Stimulated activated CD8-positive, alpha-beta memory T cell treated with anti-CD3 and anti-CD28 coated beads, Interleukin-15, amount 100 ng/mL, for 1 hour (primary cell): ENCODE results near the gene BCAS3.
A peak's percentile ranks its signal among the peaks of the same experiment; 100 is the strongest.
"Not testable (repeated sequence)": the region's sequence is repeated elsewhere in the genome, so short reads cannot be mapped to it uniquely, and the experiment has no call there.

ENCODE experiments used
- DNase-seq: peaks from one replicate; pipeline ENCODE4 v3.0.0-alpha.2; 2020; ENCODE audit warnings: low read depth

The BCAS3 gene

DNA sequence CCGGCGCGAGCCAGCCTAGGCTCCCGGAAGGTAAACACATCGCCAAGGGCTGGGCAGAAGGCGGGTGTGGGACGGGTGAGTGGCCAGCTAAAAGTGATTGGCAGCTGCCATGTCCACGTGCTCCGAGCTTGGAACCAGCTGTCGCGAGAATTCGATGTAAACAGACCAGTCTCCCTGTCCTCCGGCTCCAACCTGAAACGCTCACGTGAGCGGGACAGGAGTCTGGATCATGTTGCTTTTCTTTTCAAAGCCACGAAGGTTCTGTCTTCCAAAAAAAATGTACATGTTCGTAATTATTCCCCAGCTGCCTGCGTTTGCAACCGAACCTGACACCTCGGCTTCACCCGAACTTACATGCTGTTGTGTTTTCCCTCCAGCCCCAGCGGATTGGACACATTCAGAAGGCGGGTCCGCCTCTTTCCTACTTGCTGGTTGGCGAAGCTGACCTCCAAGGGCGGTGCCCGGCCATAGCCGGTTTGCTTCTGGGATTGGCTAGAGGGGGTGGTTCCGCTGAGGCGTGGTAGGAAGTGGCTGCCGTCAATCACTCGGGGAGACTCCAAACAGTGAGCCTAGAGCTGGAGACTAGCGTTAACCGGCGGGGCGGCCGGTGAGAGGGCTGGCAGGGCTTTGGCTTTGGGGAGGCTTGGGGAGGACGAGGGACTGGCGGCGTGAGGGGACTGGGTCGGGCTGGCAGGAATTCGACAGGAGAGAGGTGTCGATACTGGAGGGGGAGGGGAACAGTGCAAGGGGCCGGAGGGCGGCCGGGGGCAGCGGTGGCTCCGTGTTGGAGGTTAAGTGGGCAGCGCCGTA is at the start of gene BCAS3:
Gene BCAS3, plus strand, starts transcription at position 544 of the 810 bp plus-strand sequence.
- peak; percentile 92 for DNase-seq

DNA sequence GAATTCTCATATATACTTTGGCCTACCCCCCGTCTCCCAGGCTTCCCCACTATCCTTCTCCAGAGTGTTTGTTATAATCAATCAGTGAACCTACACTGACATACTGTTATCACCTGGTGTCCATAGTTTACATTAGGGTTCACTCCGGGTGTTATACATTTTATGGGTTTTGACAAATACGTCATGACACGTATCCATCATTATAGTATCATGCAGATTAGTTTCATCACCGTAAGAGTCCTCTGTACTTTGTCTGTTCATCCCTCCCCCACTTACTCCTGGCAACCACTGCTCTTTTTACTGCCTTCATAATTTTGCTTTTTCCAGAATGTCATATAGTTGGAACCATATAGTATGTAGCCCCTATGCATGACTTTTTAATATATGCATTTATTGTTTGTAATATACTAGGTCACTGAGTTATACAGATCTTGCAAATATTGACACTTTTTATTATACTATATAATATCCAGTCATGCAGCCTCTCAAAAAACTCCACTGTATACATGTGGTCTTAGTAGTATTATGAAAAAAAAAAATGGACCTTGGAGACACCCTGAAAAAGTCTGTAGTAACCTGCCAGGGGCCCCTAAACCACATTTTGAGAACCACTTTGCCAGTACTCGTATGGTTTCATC is 49.3 kb upstream of the BCAS3 start:
- no peak for DNase-seq

DNA sequence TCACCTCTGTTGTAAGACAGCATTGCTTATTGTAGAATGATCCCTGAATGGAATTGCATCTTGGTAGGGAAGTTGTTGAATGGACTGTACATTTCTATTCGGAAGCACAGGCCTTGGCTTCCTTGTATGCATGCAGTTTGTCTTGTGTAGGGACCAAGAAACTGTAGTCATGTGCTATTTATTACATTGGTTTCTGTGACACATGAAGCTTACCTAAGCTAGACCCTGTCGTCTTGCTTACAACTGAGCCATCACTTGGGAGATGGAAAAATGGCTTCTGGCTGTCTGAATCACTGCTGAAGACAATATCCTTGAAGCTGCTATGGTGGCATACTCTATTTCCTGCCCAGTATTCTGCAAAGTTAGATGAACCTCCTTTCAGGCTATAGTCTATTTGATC is 48.5 kb upstream of the BCAS3 start:
- DNase-seq, result no peak

DNA sequence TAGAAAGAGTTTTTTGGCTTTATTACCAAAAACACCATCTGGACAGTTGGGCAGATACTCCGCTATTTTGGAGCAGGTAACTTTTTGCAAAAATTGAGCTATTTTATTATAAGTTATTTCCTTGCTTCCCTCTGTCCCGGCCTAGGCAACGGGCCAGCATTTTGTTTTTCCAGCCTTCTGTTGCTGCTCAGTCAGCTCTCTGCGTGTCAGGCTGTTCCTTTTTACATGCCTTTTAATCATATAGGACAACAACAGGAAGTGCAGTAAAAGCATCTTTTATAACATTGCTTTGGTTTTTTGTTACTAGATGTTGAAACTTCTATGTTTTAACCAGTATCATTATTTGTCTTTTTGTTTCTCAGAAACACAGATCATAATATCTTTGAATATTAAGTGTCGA is 47.3 kb upstream of the BCAS3 start:
- no peak for DNase-seq

DNA sequence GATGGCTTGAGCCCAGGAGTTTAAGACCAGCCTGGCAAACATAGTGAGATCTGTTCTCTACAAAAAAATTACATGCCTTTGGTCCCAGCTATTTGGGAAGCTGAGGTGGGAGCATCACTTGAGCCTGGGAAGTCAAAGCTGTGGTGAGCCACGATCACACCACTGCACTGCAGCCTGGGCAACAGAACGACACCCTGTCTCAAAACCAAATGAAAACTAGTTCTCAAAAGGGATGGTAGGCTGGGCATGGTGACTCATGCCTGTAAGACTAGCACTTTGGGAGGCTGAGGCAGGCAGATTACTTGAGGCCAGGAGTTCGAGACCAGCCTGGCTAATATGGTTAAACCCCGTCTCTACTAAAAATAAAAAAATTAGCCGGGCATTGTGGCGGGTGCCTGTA is 46.5 kb upstream of the BCAS3 start:
- DNase-seq, result no peak

DNA sequence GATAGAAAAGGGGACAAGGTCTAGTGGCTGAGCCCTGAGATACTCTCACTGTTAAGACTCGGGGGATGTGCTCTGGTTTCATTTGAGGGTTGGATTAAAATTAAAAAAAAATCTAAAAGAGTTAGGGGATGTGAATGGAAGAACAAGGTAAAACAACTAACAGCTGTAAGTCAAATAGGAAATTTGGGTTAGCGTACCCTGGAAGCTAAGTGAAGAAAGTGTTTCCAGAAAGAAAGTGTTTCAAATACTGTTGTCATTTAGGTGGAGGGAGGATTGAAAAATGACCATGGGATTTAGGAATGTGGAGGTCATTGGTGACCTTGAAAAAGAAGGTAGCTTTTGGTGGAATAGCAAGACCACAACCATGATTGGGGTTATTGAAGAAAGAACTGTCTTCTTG is 40.0 kb upstream of the BCAS3 start:
- DNase-seq, result no peak

DNA sequence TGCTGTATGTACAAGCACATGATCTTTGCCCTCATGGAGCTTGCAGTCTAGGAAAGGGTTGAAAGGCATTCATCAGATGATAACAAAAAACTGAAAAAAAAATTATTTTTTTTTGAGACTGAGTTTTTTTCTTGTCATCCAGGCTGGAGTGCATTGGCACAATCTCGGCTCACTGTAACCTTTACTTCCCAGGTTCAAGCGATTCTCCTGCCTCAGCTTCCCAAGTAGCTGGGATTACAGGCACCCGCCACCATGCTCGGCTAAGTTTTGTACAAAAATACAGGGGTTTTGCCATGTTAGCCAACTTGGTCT is 38.7 kb upstream of the BCAS3 start:
- DNase-seq, result no peak

DNA sequence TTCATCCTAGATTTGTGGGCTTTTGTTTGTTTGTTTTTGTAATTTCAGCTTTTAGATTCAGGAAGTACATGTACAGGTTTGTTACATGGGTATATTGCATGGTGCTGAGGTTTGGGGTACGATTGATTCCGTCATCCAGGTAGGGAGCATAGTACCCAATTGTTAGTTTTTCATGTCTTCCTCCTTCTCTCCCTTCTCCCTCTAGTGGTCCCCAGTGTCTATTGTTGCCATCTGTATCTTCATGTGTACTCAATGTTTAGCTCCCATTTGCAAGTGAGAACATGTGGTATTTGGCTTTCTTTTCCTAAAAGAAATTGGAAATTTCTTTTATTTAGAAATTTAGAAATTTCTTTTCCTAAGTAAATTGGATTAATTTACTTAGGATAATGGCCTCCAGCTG is 37.1 kb upstream of the BCAS3 start:
- no peak for DNase-seq

DNA sequence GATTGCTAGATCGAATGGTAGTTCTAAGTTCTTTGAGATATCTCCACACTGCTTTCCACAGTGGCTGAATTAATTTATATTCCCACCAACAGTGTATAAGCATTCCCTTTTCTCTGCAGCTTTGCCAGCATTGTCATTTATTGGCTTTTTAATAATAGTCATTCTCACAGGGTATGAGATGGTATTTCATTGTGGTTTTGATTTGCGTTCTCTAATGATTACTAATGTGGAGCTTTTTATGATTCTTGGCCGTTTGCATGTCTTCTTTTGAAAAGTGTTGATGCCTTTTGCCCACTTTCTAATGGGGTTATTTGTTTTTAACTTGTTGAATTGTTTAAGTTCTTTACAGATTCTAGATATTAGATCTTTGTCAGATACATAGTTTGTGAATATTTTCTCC is 36.5 kb upstream of the BCAS3 start:
- no peak for DNase-seq

DNA sequence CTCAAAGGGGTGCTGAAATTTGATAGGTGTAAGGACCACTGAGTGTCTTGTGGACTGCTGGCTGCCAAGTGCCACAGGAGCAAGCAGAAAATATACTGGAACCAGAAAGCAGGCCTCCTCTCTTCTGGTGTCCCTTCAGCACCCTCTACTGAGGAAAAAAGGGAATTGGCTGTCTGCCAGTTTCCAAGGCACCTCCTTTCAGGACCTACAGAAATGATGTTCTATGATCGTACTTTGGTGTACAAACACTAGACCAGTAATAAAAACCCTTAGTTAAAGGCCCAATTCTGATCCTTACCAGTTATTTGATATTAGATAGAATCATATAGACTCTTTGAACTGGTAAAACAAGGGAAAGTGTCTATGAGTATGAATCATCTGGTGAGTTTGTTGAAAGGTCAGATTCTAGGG is 35.8 kb upstream of the BCAS3 start:
- DNase-seq, result peak; percentile 13

DNA sequence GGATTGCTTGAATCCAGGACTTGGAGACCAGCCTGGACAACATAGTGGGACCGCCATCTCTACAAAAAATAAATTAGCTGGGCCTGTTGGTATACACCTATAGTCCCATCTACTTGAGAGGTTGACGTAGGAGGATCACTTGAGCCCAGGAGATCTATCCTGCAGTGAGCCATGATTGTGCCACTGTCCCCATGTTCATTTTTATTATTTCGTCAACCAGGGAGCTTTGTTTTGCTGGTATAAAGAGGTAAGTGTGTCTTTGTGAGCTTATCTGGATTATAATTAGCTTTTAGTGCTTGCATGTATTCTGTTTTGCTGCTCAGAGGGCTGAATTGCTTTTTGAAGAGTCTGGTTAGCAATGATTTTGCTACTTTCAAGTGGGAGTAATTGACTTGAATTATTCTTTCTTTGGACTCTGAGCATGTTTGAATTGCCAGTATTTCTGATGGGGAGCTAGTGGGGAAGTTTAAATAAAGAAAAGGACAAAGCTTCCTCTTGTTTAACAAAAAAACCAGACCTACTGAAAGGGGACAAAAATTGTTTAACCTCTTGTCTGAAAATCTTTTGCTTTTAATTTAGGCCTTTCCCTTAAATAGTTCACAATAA is 31.6 kb upstream of the BCAS3 start:
- DNase-seq, result no peak

DNA sequence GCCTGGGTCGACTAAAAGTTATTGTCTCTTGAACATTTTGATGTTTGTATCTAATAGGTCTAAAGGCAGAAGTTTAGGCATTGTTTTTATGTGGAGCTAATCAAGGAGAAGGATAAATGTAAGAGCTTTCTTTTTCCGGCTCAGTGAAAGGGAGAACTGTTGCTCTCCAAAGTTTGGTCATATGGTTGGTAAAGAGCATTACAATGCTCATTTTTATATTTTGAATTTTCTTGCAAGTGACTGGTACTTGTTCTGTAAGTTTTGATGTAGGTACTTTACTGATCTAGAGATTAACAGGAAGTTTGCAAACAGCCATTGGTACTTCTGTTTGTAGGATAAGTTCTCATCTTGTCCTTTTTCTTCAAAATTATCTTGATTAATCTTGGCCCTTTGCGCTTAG is 30.9 kb upstream of the BCAS3 start:
- no peak for DNase-seq

DNA sequence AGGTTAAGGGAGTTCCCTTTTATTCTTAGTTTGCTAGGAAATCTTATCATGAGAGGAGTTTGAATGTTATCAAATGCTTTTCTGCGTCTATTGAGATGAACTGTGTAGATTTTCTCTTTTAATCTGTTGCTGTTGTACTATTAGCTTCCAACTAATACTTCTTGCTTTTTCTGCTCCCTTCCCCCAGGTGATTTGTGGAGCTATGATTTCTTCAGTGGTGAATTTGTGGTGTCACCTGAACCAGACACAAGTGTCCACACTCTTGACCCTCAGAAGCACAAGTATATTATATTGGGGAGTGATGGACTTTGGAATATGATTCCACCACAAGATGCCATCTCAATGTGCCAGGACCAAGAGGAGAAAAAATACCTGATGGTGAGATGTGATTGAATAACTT is 29.9 kb upstream of the BCAS3 start:
- no peak for DNase-seq

DNA sequence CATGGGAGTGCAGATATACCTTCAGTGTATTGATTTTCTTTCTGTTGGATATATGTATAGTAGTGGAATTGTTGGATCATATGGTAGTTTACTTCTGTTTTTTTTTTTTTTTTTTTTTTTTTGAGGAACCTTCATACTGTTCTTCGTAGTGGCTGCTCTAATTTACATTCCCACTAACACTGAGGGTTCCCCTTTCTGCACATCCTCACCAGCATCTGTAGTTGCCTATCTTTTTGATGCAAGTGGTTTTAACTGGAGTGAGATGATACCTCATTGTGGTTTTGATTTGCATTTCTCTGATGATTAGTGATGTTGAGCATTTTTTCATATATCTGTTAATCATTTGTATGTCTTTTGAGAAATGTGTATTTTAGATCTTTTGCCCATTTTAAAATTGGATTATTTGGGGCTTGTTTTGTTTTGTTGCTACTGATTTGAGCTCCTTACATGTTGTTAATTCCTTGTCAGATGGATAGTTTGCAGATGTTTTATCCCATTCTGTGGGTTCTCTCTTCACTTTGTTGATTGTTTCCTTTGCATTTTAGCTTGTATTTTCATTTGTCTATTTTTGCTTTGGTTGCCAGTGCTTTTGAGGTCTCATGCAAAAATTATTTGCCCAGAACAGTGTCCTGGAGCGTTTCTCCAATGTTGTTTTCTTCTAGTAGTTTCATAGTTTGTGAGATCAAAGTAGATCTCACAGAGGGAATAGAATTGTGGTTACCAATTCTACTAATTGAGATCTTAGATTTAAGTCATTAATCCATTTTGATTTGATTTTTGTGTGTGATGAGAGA is 25.0 kb upstream of the BCAS3 start:
- no peak for DNase-seq

DNA sequence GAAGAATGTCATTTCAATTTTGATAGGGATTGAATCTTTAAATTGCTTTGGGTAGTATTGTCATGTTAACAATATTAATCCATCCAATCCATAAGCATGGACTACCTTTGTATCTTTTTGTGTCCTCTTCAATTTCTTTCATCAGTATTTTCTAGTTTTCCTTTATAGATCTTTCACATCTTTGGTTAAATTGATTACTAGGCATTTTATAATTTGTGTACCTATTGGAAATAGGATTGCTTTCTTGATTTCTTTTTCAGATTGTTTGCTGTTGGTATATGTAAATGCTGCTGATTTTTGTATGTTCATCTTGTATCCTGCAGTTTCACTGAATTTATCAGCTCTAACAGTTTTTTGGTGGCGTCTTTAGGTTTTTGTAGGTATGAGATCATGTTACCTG is 24.1 kb upstream of the BCAS3 start:
- no peak for DNase-seq

DNA sequence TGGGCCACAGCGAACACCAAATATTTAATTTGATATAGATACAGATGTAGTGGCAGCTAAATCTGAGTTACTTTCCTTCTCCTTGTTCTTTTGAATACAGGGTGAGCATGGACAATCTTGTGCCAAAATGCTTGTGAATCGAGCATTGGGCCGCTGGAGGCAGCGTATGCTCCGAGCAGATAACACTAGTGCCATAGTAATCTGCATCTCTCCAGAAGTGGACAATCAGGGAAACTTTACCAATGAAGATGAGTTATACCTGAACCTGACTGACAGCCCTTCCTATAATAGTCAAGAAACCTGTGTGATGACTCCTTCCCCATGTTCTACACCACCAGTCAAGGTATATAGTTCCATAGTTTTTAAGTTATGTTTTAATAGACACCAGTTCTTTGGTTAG is 21.2 kb upstream of the BCAS3 start:
- DNase-seq, result no peak

DNA sequence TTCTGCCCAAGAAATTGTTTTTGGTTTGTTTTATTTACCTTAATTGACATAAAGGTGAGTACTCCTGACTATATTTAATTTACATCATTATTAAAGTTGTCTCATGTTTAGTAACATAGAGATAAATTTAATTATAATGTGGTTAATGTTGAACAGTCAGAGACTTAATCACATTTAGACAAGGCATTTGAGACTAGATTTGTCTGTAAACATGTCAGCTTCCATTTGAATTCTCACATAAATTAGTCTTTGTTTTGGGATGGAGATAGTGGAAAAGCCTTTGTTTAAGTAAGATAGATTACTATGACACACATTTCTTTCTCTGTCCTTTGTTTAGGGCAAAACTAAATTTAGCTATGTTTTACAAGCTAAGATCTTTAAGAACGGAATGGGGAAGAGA is 18.5 kb upstream of the BCAS3 start:
- DNase-seq, result no peak

DNA sequence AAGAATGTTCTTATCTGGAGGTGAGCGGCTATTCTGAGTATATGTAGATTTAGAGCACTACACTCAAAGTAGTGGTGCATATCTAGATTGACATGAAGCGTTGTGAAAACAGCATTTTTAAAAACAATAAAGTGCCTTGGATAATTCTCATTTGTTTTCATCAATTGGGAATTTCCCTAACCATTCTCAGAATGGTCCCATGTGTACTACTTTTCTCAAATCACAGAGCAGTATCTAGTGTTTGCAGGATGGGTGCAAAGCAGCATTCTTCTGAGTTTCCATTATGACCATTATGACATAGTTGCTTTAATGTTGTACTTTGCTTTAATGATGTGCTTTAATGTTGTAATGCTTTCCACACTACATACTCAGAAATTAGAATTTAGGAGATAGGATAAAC is 16.2 kb upstream of the BCAS3 start:
- DNase-seq, result no peak

DNA sequence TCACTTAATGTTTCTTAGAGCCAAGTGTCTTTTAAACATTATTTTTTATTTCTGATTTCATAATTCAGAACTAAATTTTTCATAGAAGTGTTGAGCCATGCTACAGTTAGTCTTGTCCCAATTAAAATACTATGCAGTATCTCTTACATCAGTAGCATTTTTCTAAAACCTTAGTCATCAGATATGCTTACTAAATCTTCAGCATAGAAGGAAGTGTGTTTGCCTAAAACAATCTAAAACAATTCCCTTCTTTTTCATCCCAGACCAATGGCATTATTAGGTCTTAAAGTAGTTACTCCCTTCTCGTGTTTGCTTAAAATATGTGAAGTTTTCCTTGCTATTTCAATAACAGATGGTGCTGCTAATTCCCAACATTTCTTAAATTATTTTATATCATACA is 13.6 kb upstream of the BCAS3 start:
- DNase-seq, result no peak

DNA sequence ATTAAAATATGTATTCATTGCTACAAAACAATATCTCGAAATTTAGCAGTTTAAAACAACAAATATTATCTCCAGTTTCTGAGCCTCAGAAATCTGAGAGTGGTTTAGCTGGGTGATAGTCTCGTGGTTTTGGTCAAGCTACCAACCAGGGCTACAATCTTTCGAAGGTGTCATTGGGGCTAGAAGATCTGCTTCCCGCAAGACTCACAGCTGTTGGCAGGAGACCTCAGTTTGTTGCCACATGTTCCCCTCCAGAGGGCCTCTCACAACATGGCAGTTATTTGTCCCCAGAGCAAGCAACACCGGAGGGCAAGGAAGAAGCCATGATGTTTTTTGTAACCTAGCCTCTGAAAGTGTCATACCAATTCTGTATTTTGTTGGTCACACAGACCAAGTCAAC is 12.0 kb upstream of the BCAS3 start:
- no peak for DNase-seq

DNA sequence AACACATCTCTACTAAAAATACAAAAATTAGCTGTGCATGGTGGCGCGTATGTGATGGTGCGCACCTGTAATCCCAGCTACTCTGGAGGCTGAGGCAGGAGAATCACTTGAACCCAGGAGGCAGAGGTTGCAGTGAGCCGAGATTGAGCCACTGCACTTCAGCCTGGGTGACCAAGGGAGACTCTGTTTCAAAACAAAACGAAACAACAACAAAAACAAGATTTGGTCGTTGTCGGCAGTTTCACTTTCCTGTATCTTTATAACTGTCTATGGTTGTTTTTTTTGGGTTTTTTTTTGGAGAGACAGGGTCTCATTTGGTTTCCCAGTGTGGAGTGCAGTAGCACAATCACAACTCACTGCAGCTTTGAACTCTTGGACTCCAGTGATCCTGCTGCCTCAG is 8.9 kb upstream of the BCAS3 start:
- DNase-seq, result not testable (repeated sequence)

DNA sequence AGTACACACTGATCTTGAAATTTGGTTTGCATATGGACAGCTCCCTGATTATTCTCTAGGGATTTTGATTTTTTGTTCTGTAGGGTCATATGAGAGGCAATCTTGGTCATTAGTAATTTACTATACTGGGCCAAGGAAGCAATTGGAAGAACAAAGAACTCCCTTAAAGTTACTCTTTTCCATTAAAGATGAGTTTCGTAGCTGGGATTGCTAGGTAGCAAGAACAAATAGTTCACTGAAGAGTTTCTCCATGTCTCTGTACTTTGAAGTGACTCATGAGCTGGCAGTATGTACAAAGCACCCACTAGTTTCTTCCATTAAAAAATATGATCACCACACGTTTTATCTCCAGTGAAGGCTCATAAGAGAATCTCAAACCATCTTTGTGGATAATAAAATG is 6.2 kb upstream of the BCAS3 start:
- DNase-seq, result no peak

DNA sequence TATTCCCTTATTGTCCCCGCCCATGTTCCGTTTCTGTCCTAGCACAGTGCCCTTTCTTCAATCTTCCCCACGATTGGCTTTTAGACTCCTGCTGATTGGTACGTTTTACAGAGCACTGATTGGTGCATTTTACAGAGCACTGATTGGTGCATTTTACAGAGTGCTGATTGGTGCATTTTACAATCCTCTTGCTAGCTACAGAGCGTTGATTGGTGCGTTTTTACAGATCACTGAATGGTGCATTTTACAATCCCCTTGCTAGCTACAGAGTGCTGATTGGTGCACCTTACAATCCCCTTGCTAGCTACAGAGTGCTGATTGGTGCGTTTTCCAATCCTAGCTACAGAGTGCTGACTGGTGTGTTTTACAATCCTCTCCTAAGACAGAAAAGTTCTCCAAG is 3.0 kb upstream of the BCAS3 start:
- DNase-seq, result not testable (repeated sequence)
